HepG2 (cell line): Measurements from ENCODE around the gene SFXN1. TPM values are rescaled to one million over a fixed set of nuclear protein-coding genes. Genes with fewer than 3 reads are reported as not detected.

Source experiments
- ATAC-seq: fragments of 200-7000 bp; cut with Tn5 transposase; 3 replicates; pipeline ENCODE4 v1.9.1; 2020; ENCODE audit warnings: mild to moderate bottlenecking, moderate library complexity
- BruUV-seq: library from RNA; stranded (reverse); fragments of 400-500 nt; replicated peaks from 2 replicates; lab custom pipeline; 2021; lab: Mats Ljungman, UMichigan
- CTCF ChIA-PET: fragments of 300-600 bp; formaldehyde crosslinking; extraction: SDS; loops from one replicate; lab custom pipeline; 2021; ENCODE audit warnings: low total read pairs, inconsistent platforms, low intra/inter-chr PET ratio; lab: Yijun Ruan, JAX
- POLR2A ChIA-PET: fragments of 350-600 bp; sonication (Branson Sonifier 250); formaldehyde crosslinking; loops from one replicate; lab custom pipeline; 2020; ENCODE audit warnings: antibody characterized with exemption, inconsistent platforms; lab: Yijun Ruan, JAX
- DNase-seq: peaks from one replicate; pipeline ENCODE4 v3.0.0-alpha.2; 2015; ENCODE audit warnings: low spot score
- FAIRE-seq: peaks from 3 replicates; lab custom pipeline; 2011; peaks lifted over from hg19 to GRCh38; lab: Jason Lieb, UNC
- H2AFZ ChIP-seq: one replicate; pipeline ENCODE4 v1.6.1; 2011; ENCODE audit warnings: low read length, inconsistent platforms
- H3K27ac ChIP-seq: fragments of 300-600 bp; 3 replicates; pipeline ENCODE4 v1.8.0; 2011; ENCODE audit warnings: mixed run types, mild to moderate bottlenecking, mixed read lengths, low read length, inconsistent platforms; ENCODE audit not compliant: insufficient read depth; ENCODE audit errors: extremely low read length
- H3K27me3 ChIP-seq, 2 experiments: fragments of 200-600 bp in 1 of 2; 2 replicates in 1 of 2; 3 replicates in 1 of 2; pipeline versions ENCODE4 v1.6.0 to v1.8.0; 2011; ENCODE audit warnings: low read length in 2 of 2, mild to moderate bottlenecking in 2 of 2, moderate library complexity in 2 of 2, inconsistent platforms in 1 of 2; ENCODE audit not compliant: insufficient read depth in 2 of 2, control insufficient read depth in 1 of 2
- H3K36me3 ChIP-seq, 2 experiments: fragments of 200-600 bp in 1 of 2; replicated peaks in 1 of 2; 2 replicates in 1 of 2; 3 replicates in 1 of 2; pipeline versions ENCODE4 v1.5.1 to v1.8.0; 2011; ENCODE audit warnings: low read length in 2 of 2, inconsistent platforms in 1 of 2; ENCODE audit not compliant: insufficient read depth in 2 of 2, control insufficient read depth in 1 of 2
- H3K4me1 ChIP-seq: 2 replicates; pipeline ENCODE4 v1.5.1; 2012; ENCODE audit warnings: low read length, inconsistent platforms; ENCODE audit not compliant: insufficient read depth
- H3K4me2 ChIP-seq: 2 replicates; pipeline ENCODE4 v1.6.0; 2011; ENCODE audit warnings: low read depth, low read length, inconsistent platforms
- H3K4me3 ChIP-seq, 3 experiments: fragments of 200-600 bp in 1 of 3; sonication (generic), shearing (Covaris generic) in 1 of 3; replicated peaks in 1 of 3; 2 replicates each; pipeline ENCODE4 v1.5.1; 2011 to 2016; ENCODE audit warnings: low read length in 3 of 3, inconsistent platforms in 2 of 3, low read depth in 2 of 3, mild to moderate bottlenecking in 2 of 3, control low read depth in 1 of 3, mixed read lengths in 1 of 3; ENCODE audit not compliant: insufficient read depth in 1 of 3
- H3K79me2 ChIP-seq: one replicate; pipeline ENCODE4 v1.6.1; 2011; ENCODE audit warnings: low read length, inconsistent platforms; ENCODE audit not compliant: insufficient read depth
- H3K9ac ChIP-seq: 2 replicates; pipeline ENCODE4 v1.6.0; 2011; ENCODE audit warnings: mild to moderate bottlenecking, low read depth, low read length, inconsistent platforms; ENCODE audit not compliant: insufficient read depth
- H3K9me3 ChIP-seq: 2 replicates; pipeline ENCODE4 v1.5.1; 2012; ENCODE audit warnings: mild to moderate bottlenecking, low read length
- H4K20me1 ChIP-seq: 2 replicates; pipeline ENCODE4 v1.6.0; 2011; ENCODE audit warnings: inconsistent platforms, mild to moderate bottlenecking, low read length, moderate library complexity; ENCODE audit not compliant: insufficient read depth
- JUNB ChIP-seq: sonication (generic); formaldehyde crosslinking; IDR thresholded peaks from 2 replicates; pipeline ENCODE4 v1.8.0; 2022; ENCODE audit warnings: missing genetic modification reagents, mild to moderate bottlenecking, borderline replicate concordance
- RBM22 ChIP-seq: fragments of 200-400 bp; formaldehyde crosslinking; optimal IDR thresholded peaks from 2 replicates; pipeline ENCODE3; 2017; ENCODE audit warnings: mild to moderate bottlenecking, low read length, moderate library complexity
- TEAD3 ChIP-seq: optimal IDR thresholded peaks from 2 replicates; pipeline ENCODE3; 2016; ENCODE audit warnings: borderline replicate concordance
- ZFX ChIP-seq: sonication (generic); formaldehyde crosslinking; IDR thresholded peaks from 2 replicates; pipeline ENCODE4 v1.4.0; 2020; ENCODE audit warnings: mild to moderate bottlenecking, low read depth, missing genetic modification reagents, moderate library complexity
- ZKSCAN1 ChIP-seq: fragments of 150-350 bp; IDR thresholded peaks from 2 replicates; pipeline ENCODE4 v1.6.1; 2014; ENCODE audit warnings: low read length
- ZNF496 ChIP-seq: sonication (generic); formaldehyde crosslinking; IDR thresholded peaks from 2 replicates; pipeline ENCODE4 v1.8.1; 2023; ENCODE audit warnings: mild to moderate bottlenecking, moderate library complexity, missing genetic modification reagents; ENCODE audit not compliant: insufficient replicate concordance
- ZNF562 ChIP-seq: sonication (generic); formaldehyde crosslinking; IDR thresholded peaks from 2 replicates; pipeline ENCODE4 v1.8.0; 2022; ENCODE audit warnings: missing genetic modification reagents, borderline replicate concordance
- ZNF644 ChIP-seq: IDR thresholded peaks from 2 replicates; pipeline ENCODE4 v1.6.1; 2016; ENCODE audit warnings: low read depth
- WGBS: methylation state at CpG from one replicate; pipeline ENCODE4 v1.1.6; 2017; ENCODE audit warnings: low lambda C conversion rate; 5-methylcytosine and 5-hydroxymethylcytosine counted together
- in situ Hi-C: cut with HindIII; loops from 2 replicates; pipeline ENCODE4 v1.10.0; 2017; ENCODE audit warnings: low pct_unique_long_range_greater_than_20kb; ENCODE audit not compliant: extremely low pct_ligation_motif_present
- intact Hi-C: fragments of 100-400 bp; cut with micrococcal nuclease; formaldehyde crosslinking; loops from one replicate; pipeline ENCODE4 v1.10.0; 2022; ENCODE audit not compliant: unreplicated experiment
- polyA plus RNA-seq, 8 experiments: library from polyadenylated mRNA; depleted of rRNA in 3 of 8; stranded (reverse) in 7 of 8; unstranded in 1 of 8; fragments of >200 nt; fragmentation: Illumina TruSeq in 4 of 8; extraction: Trizol in 4 of 8; gene quantifications; 2 replicates each; pipeline versions ENCODE4 v1.2.1 to v1.2.3, GENCODE V29; 2011 to 2016; ENCODE audit warnings: low read depth in 4 of 8, missing spikeins in 1 of 8, mixed read lengths in 1 of 8; ENCODE audit not compliant: insufficient read depth in 1 of 8
- total RNA-seq, 5 experiments: library from RNA; depleted of rRNA; stranded (reverse); fragments of >200 nt; fragmentation: Illumina TruSeq; extraction: Trizol; gene quantifications; 2 replicates each; pipeline ENCODE4 v1.2.3, GENCODE V29; 2016; ENCODE audit warnings: low read depth in 1 of 5
- TF ChIP-seq, protein P1 (sequence below): sonication (generic); formaldehyde crosslinking; IDR thresholded peaks from 2 replicates; pipeline ENCODE4 v1.8.0; 2022; ENCODE audit warnings: mild to moderate bottlenecking, missing genetic modification reagents, moderate library complexity
- TF ChIP-seq, protein P2 (sequence below): sonication (generic); formaldehyde crosslinking; IDR thresholded peaks from 2 replicates; pipeline ENCODE4 v1.8.1; 2023; ENCODE audit warnings: missing genetic modification reagents, mild to moderate bottlenecking, borderline replicate concordance
- TF ChIP-seq, protein P3 (sequence below): sonication (generic); formaldehyde crosslinking; IDR thresholded peaks from 2 replicates; pipeline ENCODE4 v1.8.1; 2022; ENCODE audit warnings: low read depth, mild to moderate bottlenecking, missing genetic modification reagents

The SFXN1 gene
- total and polyA plus RNA-seq, 2 of the 13 experiments (the other 11 are each of a cell fraction or from before 2014, with no cell fraction given) = 122 to 135 TPM

DNA sequence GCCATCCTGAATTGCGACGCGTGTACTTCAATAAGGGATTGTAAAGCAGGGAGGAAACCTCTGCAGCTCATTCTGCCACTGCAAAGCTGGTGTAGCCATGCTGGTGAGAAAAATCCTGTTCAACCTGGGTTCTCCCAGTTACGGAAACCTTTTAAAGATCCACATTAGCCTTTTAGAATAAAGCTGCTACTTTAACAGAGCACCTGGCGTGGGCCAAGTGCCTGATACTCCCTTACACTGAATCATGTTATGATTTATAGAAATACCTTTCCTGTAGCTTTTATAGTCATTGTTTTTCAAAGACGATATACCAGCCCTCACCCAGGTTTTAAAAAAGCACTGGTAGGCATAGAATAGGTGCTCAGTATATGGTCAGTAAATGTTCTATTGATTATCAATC is 48.3 kb downstream of the SFXN1 start:
- ChIA-PET POLR2A (no interaction called here), CTCF (no interaction called here)
- Histone ChIP-seq H4K20me1 (peaks cover 5% of the 10 kb centered on the region; the same call in 1 of the 2 replicates), H3K27me3 (no peaks in the 10 kb centered on the region), H3K4me2 (no peak overlapping the region), H3K4me1 (no peaks in the 10 kb centered on the region), H3K9me3 (no peaks in the 10 kb centered on the region), H3K27ac (no peak overlapping the region), H3K4me3 (no peak overlapping the region), H3K36me3 (peaks cover 13 to 47% of the 10 kb centered on the region in 2 experiments), H3K9ac (no peak overlapping the region), H2AFZ (no peak overlapping the region), H3K79me2 (no peaks in the 10 kb centered on the region)
- intact Hi-C loops (no loop called here), in situ Hi-C loops (loop anchor here (25.0 kb wide), 1 partner anchor 361 kb away; no protein-coding TSS in a partner anchor)
- ATAC-seq (no peak), FAIRE-seq (no peak), DNase-seq (no peak)
- TF ChIP-seq ZNF644 (CRISPR knock-in tag) (no peak), ZKSCAN1 (no peak), TEAD3 (CRISPR knock-in tag) (no peak), ZNF496 (CRISPR knock-in tag) (no peak), JUNB (CRISPR knock-in tag) (no peak), ZFX (no peak)
- TF ChIP-seq, protein P1, sequence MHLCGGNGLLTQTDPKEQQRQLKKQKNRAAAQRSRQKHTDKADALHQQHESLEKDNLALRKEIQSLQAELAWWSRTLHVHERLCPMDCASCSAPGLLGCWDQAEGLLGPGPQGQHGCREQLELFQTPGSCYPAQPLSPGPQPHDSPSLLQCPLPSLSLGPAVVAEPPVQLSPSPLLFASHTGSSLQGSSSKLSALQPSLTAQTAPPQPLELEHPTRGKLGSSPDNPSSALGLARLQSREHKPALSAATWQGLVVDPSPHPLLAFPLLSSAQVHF = no peak
- TF ChIP-seq, protein P2, sequence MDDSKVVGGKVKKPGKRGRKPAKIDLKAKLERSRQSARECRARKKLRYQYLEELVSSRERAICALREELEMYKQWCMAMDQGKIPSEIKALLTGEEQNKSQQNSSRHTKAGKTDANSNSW (CRISPR knock-in tag) = no peak
- no TSS peak for BruUV-seq
- WGBS = 98% methylated on average over 6 of the region's 6 CpGs

DNA sequence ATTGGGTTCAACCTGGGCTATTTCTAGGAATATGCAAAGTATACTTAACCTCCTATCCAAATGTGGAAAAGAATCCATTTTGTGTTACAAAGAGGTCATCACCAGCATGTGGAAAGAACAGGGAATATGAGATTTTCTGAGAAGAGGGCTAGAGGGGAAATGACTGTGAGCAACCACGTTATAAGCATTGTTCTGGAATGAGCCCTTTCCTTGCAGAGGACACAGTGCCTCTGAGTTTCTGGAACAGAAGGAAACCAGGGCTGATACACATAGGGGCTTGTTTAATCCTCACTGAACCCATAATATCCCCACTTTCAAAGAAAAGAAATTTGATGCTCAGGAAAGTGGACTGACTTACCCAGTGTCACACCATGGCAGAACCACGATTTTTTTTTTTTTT is 53.0 kb downstream of the SFXN1 start:
- Histone ChIP-seq H3K4me1 (no peaks in the 10 kb centered on the region), H3K4me3 (no peak overlapping the region), H3K4me2 (no peak overlapping the region), H3K27ac (no peak overlapping the region), H2AFZ (no peak overlapping the region), H3K9me3 (no peaks in the 10 kb centered on the region), H3K79me2 (no peaks in the 10 kb centered on the region), H3K36me3 (peaks cover 4 to 22% of the 10 kb centered on the region in 2 experiments; a peak in 4 of 5 replicates), H4K20me1 (peaks cover 5% of the 10 kb centered on the region; the same call in 1 of the 2 replicates), H3K9ac (no peak overlapping the region), H3K27me3 (no peaks in the 10 kb centered on the region)
- in situ Hi-C loops (loop anchor here (25.0 kb wide), 1 partner anchor 356 kb away; no protein-coding TSS in a partner anchor), intact Hi-C loops (no loop called here)
- ChIA-PET POLR2A (no interaction called here), CTCF (no interaction called here)
- FAIRE-seq = no peak
- TF ChIP-seq RBM22 = peak; percentile 34
- no peak for TF ChIP-seq ZNF562 (CRISPR knock-in tag)
- TF ChIP-seq, protein P3, sequence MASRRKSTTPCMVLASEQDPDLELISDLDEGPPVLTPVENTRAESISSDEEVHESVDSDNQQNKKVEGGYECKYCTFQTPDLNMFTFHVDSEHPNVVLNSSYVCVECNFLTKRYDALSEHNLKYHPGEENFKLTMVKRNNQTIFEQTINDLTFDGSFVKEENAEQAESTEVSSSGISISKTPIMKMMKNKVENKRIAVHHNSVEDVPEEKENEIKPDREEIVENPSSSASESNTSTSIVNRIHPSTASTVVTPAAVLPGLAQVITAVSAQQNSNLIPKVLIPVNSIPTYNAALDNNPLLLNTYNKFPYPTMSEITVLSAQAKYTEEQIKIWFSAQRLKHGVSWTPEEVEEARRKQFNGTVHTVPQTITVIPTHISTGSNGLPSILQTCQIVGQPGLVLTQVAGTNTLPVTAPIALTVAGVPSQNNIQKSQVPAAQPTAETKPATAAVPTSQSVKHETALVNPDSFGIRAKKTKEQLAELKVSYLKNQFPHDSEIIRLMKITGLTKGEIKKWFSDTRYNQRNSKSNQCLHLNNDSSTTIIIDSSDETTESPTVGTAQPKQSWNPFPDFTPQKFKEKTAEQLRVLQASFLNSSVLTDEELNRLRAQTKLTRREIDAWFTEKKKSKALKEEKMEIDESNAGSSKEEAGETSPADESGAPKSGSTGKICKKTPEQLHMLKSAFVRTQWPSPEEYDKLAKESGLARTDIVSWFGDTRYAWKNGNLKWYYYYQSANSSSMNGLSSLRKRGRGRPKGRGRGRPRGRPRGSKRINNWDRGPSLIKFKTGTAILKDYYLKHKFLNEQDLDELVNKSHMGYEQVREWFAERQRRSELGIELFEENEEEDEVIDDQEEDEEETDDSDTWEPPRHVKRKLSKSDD (CRISPR knock-in tag) = no peak
- no peak for DNase-seq
- ATAC-seq = no peak
- BruUV-seq = no TSS peak
- 93% methylated on average over 2 of the region's 2 CpGs for WGBS
